ENCODE measurements around the gene SERGEF.

SERGEF gene

GRCh38 chr11:18012906-18013781 lies at the start of gene SERGEF:
Gene SERGEF (minus strand): TSS chr11:18013047. CDS start chr11:18013010, 37 bp downstream.
- peak; percentile 77 to 94 for DNase-seq (ENCODE audit: low read depth in 2 of 2)

GRCh38 chr11:18061351-18061750 lies 48.5 kb upstream of the SERGEF start:
- DNase-seq (ENCODE audit: low read depth in 2 of 2), result no peak

- no peak for DNase-seq (ENCODE audit: low read depth in 2 of 2)
Measured at GRCh38 chr11:18056561-18057181, 43.8 kb upstream of the SERGEF start.

- no peak for DNase-seq (ENCODE audit: low read depth in 2 of 2)
Measured at GRCh38 chr11:18054511-18055103, 41.8 kb upstream of the SERGEF start.

GRCh38 chr11:18050848-18051247 lies 38.0 kb upstream of the SERGEF start:
- DNase-seq (ENCODE audit: low read depth in 2 of 2), result no peak

GRCh38 chr11:18046116-18046777 lies 33.4 kb upstream of the SERGEF start, which contains the start of gene TPH1:
Gene TPH1 (minus strand): TSS chr11:18046269. CDS start chr11:18040762, 5,507 bp downstream.
- no peak for DNase-seq (ENCODE audit: low read depth in 2 of 2)

- DNase-seq (ENCODE audit: low read depth in 2 of 2), result no peak
Measured at GRCh38 chr11:18036456-18036855, 23.6 kb upstream of the SERGEF start.

GRCh38 chr11:18027475-18027874 lies 14.6 kb upstream of the SERGEF start:
- DNase-seq (ENCODE audit: low read depth in 2 of 2), result no peak

GRCh38 chr11:18022419-18022818 lies 9.6 kb upstream of the SERGEF start:
- no peak for DNase-seq (ENCODE audit: low read depth in 2 of 2)

GRCh38 chr11:18019650-18020049 lies 6.8 kb upstream of the SERGEF start:
- DNase-seq (ENCODE audit: low read depth in 2 of 2), result no peak

- no peak for DNase-seq (ENCODE audit: low read depth in 2 of 2)
Measured at GRCh38 chr11:18016789-18017188, 3.9 kb upstream of the SERGEF start.

GRCh38 chr11:18014876-18015275 lies 2.0 kb upstream of the SERGEF start:
- DNase-seq (ENCODE audit: low read depth in 2 of 2), result no peak

- no peak for DNase-seq (ENCODE audit: low read depth in 2 of 2)
Measured at GRCh38 chr11:18013790-18014507, 1.1 kb upstream of the SERGEF start.

GRCh38 chr11:18012122-18012905 lies 533 bp downstream of the SERGEF start:
- peak in 1 of 2 donors; percentile 1 for DNase-seq (ENCODE audit: low read depth in 2 of 2)

GRCh38 chr11:18011633-18012032 lies 1.2 kb downstream of the SERGEF start:
- no peak for DNase-seq (ENCODE audit: low read depth in 2 of 2)

GRCh38 chr11:18010977-18011586 lies 1.8 kb downstream of the SERGEF start:
- no peak for DNase-seq (ENCODE audit: low read depth in 2 of 2)

GRCh38 chr11:18010121-18010670 lies 2.7 kb downstream of the SERGEF start:
- no peak for DNase-seq (ENCODE audit: low read depth in 2 of 2)

- DNase-seq (ENCODE audit: low read depth in 2 of 2), result no peak
Measured at GRCh38 chr11:18005376-18006129, 7.3 kb downstream of the SERGEF start.

- DNase-seq (ENCODE audit: low read depth in 2 of 2), result no peak
Measured at GRCh38 chr11:18001191-18001590, 11.7 kb downstream of the SERGEF start.
